GM12892 (cell line): ENCODE results near the gene C6orf136.

Source experiments
- POLR2A ChIP-seq: IDR thresholded peaks from 2 replicates; pipeline ENCODE4 v1.6.1; 2011; ENCODE audit warnings: low read depth, low read length, control low read depth
- POLR2AphosphoS5 ChIP-seq: IDR thresholded peaks from 2 replicates; pipeline ENCODE4 v1.6.1; 2011; ENCODE audit warnings: low read depth, low read length, control low read depth

- peak; percentile 59 for TF ChIP-seq POLR2AphosphoS5
- TF ChIP-seq POLR2A: peak; percentile 54; the same call in 1 of the 2 replicates
Measured at GRCh38 chr6:30615219-30615957, 31.5 kb upstream of the C6orf136 start.
